SIG-M5 treated with dmso at 0.1 percent for 504 hours (cell line): ENCODE data around the gene RAB6B.
A peak's percentile ranks its signal among the peaks of the same experiment; 100 is the strongest.

Experiments
- DNase-seq: peaks from one replicate; lab custom pipeline; 2025; ENCODE audit not compliant: unreplicated experiment; lab: John Stamatoyannopoulos, UW

RAB6B gene

GRCh38 chr3:133896002-133896761 is 500 bp upstream of the RAB6B start:
- no peak for DNase-seq

GRCh38 chr3:133894353-133895207 is 1.1 kb downstream of the RAB6B start:
- no peak for DNase-seq

- no peak for DNase-seq
Observed at GRCh38 chr3:133893683-133894352, 1.9 kb downstream of the RAB6B start.

- DNase-seq = no peak
Observed at GRCh38 chr3:133892541-133893231, 3.0 kb downstream of the RAB6B start.

- no peak for DNase-seq
Observed at GRCh38 chr3:133891662-133892378, 3.9 kb downstream of the RAB6B start.

- DNase-seq = no peak
Observed at GRCh38 chr3:133890972-133891644, 4.6 kb downstream of the RAB6B start.

- peak; percentile 51 for DNase-seq
Observed at GRCh38 chr3:133890037-133890436, 5.6 kb downstream of the RAB6B start.

- DNase-seq = no peak
Observed at GRCh38 chr3:133888726-133889340, 6.8 kb downstream of the RAB6B start.

GRCh38 chr3:133887803-133888703 is 7.6 kb downstream of the RAB6B start:
- DNase-seq = peak; percentile 24

GRCh38 chr3:133887074-133887802 is 8.4 kb downstream of the RAB6B start:
- DNase-seq = no peak

- no peak for DNase-seq
Observed at GRCh38 chr3:133886031-133886722, 9.5 kb downstream of the RAB6B start.

- DNase-seq = no peak
Observed at GRCh38 chr3:133884887-133885711, 10.6 kb downstream of the RAB6B start.

- no peak for DNase-seq
Observed at GRCh38 chr3:133884054-133884886, 11.4 kb downstream of the RAB6B start.

GRCh38 chr3:133883641-133884040 is 12.0 kb downstream of the RAB6B start:
- no peak for DNase-seq

- no peak for DNase-seq
Observed at GRCh38 chr3:133882986-133883586, 12.6 kb downstream of the RAB6B start.
